Measurements from ENCODE around the gene CPNE8. TPM values are rescaled to one million over a fixed set of nuclear protein-coding genes. Genes with fewer than 3 reads are reported as not detected.

Gene CPNE8
- total RNA-seq, 1 donor from 2014 or later, result 2.2 TPM

DNA sequence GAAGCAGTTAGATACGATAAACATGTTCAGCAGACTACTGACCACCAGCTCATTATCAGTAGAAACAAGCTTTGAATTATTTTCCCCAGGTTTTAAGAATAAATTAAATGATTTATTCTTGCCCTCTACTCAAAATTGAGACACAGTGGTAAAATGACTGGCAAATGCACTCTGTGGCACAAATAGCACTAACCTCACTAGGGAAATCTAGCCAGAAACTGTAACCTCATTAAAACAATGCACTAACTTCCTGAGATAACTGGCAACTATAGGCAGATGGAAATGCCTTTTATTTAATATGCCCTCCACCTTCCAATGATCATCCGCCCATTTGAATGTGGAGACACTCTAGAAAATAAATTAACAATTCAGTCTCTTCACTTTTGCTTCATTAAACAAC lies 33.2 kb downstream of the CPNE8 start:
- CTCF ChIA-PET, result no interaction called here
- Mint-ChIP-seq H3K27me3 (no peaks in the 10 kb centered on the region), H3K27ac (no peak overlapping the region), H3K9me3 (peaks cover under 1% of the 10 kb centered on the region), H3K4me3 (no peak overlapping the region), H3K36me3 (ENCODE audit: low read depth) (no peaks in the 10 kb centered on the region), H3K4me1 (no peaks in the 10 kb centered on the region)
- ATAC-seq (ENCODE audit: low read depth) (no peak), DNase-seq (no peak)
- intact Hi-C loops (cut with micrococcal nuclease), result no loop called here
- POLR2A ChIA-PET, result no interaction called here
- TF ChIP-seq, protein P1, sequence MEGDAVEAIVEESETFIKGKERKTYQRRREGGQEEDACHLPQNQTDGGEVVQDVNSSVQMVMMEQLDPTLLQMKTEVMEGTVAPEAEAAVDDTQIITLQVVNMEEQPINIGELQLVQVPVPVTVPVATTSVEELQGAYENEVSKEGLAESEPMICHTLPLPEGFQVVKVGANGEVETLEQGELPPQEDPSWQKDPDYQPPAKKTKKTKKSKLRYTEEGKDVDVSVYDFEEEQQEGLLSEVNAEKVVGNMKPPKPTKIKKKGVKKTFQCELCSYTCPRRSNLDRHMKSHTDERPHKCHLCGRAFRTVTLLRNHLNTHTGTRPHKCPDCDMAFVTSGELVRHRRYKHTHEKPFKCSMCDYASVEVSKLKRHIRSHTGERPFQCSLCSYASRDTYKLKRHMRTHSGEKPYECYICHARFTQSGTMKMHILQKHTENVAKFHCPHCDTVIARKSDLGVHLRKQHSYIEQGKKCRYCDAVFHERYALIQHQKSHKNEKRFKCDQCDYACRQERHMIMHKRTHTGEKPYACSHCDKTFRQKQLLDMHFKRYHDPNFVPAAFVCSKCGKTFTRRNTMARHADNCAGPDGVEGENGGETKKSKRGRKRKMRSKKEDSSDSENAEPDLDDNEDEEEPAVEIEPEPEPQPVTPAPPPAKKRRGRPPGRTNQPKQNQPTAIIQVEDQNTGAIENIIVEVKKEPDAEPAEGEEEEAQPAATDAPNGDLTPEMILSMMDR (IDR thresholded peaks at IDR 0.05), result no peak

DNA sequence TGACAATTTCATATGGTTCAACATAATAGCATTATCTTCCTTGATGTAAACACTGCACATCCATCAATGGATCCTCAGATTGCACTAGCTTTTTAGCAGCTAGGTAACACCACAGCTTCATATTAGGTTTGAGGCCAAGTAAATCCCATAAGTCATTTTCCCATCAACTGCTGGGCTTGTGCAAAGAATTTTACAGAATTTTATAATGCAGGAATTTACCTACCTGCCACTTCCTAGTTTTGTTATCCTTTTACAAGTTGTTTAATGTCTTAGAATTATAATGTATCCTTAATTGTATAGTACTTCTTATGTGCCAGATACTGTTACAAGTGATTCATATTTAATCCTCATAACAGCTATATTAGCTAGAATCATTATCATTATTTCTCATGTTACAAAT lies 36.4 kb downstream of the CPNE8 start:
- Mint-ChIP-seq H3K4me1 (no peaks in the 10 kb centered on the region), H3K36me3 (ENCODE audit: low read depth) (no peaks in the 10 kb centered on the region), H3K4me3 (no peak overlapping the region), H3K27ac (no peak overlapping the region), H3K9me3 (peaks cover 3% of the 10 kb centered on the region), H3K27me3 (no peaks in the 10 kb centered on the region)
- ATAC-seq (ENCODE audit: low read depth), result no peak
- DNase-seq, result no peak
- ChIA-PET POLR2A (no interaction called here), CTCF (no interaction called here)
- TF ChIP-seq, protein P1 (IDR thresholded peaks at IDR 0.05), result no peak
- intact Hi-C loops (cut with micrococcal nuclease), result no loop called here

DNA sequence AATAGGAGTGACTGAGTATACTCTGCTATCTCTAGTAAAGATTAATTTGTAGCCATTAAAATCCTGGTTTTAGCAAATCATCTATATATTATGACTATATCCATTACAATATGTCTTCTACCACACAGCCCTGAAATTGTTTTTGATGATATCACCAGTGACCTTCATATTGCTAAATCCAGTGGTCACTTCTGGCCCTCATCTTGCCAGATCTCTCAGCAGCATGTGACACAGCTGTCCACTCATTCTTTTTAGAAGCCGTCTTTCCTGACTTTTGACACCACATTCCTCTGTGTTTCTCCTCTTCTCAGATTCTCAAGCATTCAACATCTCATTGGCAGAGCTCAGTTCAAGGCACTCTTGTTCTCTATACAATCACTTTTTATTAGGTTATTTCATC lies 54.9 kb downstream of the CPNE8 start:
- peaks cover 8% of the 10 kb centered on the region for H3K9me3 Mint-ChIP-seq
- H3K27me3 Mint-ChIP-seq, result no peaks in the 10 kb centered on the region
- POLR2A ChIA-PET, result no interaction called here
- intact Hi-C loops (cut with micrococcal nuclease), result no loop called here
- TF ChIP-seq, protein P1 (IDR thresholded peaks at IDR 0.05), result no peak
- CTCF ChIA-PET, result no interaction called here
- H3K36me3 Mint-ChIP-seq (ENCODE audit: low read depth), result no peaks in the 10 kb centered on the region
- no peak overlapping the region for H3K4me3 Mint-ChIP-seq
- H3K27ac Mint-ChIP-seq, result no peak overlapping the region
- H3K4me1 Mint-ChIP-seq, result no peaks in the 10 kb centered on the region
- ATAC-seq (ENCODE audit: low read depth) (no peak), DNase-seq (no peak)

DNA sequence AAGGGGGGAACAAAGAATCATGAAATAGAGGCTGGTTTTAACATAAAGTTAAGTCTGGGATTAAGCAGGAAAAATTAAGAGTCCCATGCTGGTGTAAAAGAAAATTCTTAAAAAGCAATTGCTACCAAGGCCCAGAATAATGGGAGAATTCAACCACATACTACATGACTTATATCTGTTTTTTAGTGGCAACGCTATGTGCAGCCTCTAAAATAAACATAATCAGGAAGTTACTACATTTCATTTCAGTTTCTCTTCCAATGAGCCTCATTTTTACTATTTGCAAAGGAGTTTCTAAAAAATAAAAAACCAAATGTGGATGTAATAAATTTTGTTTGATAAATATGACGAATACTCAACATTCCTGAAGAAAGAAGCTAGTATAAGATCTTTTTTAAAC lies 58.1 kb downstream of the CPNE8 start:
- ATAC-seq (ENCODE audit: low read depth), result no peak
- ChIA-PET POLR2A (no interaction called here), CTCF (no interaction called here)
- intact Hi-C loops (cut with micrococcal nuclease), result no loop called here
- TF ChIP-seq, protein P1 (IDR thresholded peaks at IDR 0.05), result no peak
- Mint-ChIP-seq H3K9me3 (no peaks in the 10 kb centered on the region), H3K27ac (no peak overlapping the region), H3K36me3 (ENCODE audit: low read depth) (no peaks in the 10 kb centered on the region), H3K4me3 (no peak overlapping the region), H3K27me3 (no peaks in the 10 kb centered on the region), H3K4me1 (no peaks in the 10 kb centered on the region)
- DNase-seq, result no peak

DNA sequence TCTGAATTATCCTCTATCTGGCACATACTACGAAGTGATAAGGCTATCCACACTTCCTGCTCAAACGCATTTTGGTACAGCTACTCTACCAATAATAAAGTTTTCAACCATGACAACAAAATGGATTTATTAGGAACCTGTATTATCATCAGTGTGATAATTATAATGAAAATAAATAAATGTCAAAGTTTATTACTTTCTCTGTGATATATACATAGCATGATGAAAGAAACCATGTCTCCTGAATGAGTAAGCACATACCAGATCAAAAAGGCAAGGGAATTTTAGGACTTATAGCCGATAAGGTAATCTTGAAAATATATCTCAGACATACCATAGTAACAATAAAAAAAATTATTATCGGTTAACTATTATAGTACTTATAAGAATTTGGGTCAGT lies 61.1 kb downstream of the CPNE8 start:
- intact Hi-C loops (cut with micrococcal nuclease), result no loop called here

More for the DNA sequence above, 61.1 kb downstream of the CPNE8 start:
- POLR2A ChIA-PET, result no interaction called here
- CTCF ChIA-PET, result no interaction called here
- Mint-ChIP-seq H3K36me3 (ENCODE audit: low read depth) (no peaks in the 10 kb centered on the region), H3K9me3 (no peaks in the 10 kb centered on the region), H3K4me3 (no peak overlapping the region), H3K4me1 (no peaks in the 10 kb centered on the region), H3K27ac (no peak overlapping the region), H3K27me3 (no peaks in the 10 kb centered on the region)
- ATAC-seq (ENCODE audit: low read depth) (no peak), DNase-seq (no peak)
- TF ChIP-seq, protein P1 (IDR thresholded peaks at IDR 0.05), result no peak

Data from activated B cell treated with CpG ODN at 0.5 μM for 24 hours (primary cell).